K562 (cell line): ENCODE data around the gene PAXIP1. TPM values are rescaled to one million over a fixed set of nuclear protein-coding genes. Genes with fewer than 3 reads are reported as not detected.

ENCODE experiments used
- BACH1 ChIP-seq: fragments of 200-800 bp; sonication (Bioruptor generic); IDR thresholded peaks from 2 replicates; pipeline ENCODE4 v1.6.1; 2016; ENCODE audit warnings: missing genetic modification characterization, missing compliant biosample characterization
- CCNT2 ChIP-seq: IDR thresholded peaks from 2 replicates; pipeline ENCODE4 v1.6.1; 2011; ENCODE audit warnings: borderline replicate concordance, low read depth, mild to moderate bottlenecking, moderate library complexity, mixed read lengths, low read length; ENCODE audit not compliant: insufficient read length; ENCODE audit errors: extremely low read depth
- DPF2 ChIP-seq: fragments of 450-650 bp; IDR thresholded peaks from 2 replicates; pipeline ENCODE4 v1.6.1; 2016
- ERF ChIP-seq: fragments of 450-650 bp; formaldehyde crosslinking; IDR thresholded peaks from 2 replicates; pipeline ENCODE4 v1.4.0; 2020; ENCODE audit warnings: mild to moderate bottlenecking, mixed read lengths
- HNRNPK ChIP-seq: fragments of 200-400 bp; formaldehyde crosslinking; IDR thresholded peaks from one replicate; pipeline ENCODE4 v1.6.1; 2018; ENCODE audit warnings: mild to moderate bottlenecking, low read depth, low read length; ENCODE audit not compliant: poor library complexity, severe bottlenecking
- JUN ChIP-seq, 2 experiments: sonication (generic) in 1 of 2; formaldehyde crosslinking in 1 of 2; IDR thresholded peaks; 2 replicates each; pipeline versions ENCODE4 v1.6.1 to v1.8.0; 2012 to 2022; ENCODE audit warnings: borderline replicate concordance in 2 of 2, mild to moderate bottlenecking in 2 of 2, improper control_type of control experiment in 1 of 2, low read depth in 1 of 2, low read length in 1 of 2, missing genetic modification reagents in 1 of 2
- MITF ChIP-seq: IDR thresholded peaks from 2 replicates; pipeline ENCODE4 v1.6.1; 2014; ENCODE audit warnings: antibody characterized with exemption
- NR2C1 ChIP-seq, 2 experiments: fragments of 450-650 bp; IDR thresholded peaks; 2 replicates each; pipeline ENCODE4 v1.6.1; 2017; ENCODE audit warnings: mild to moderate bottlenecking in 2 of 2, antibody characterized with exemption in 1 of 2, inconsistent platforms in 1 of 2, missing compliant biosample characterization in 1 of 2, missing genetic modification characterization in 1 of 2
- NR2C2 ChIP-seq, 2 experiments: fragments of 200-800 bp in 1 of 2; sonication (Bioruptor generic) in 1 of 2; sonication (generic) in 1 of 2; formaldehyde crosslinking in 1 of 2; IDR thresholded peaks; 2 replicates each; pipeline versions ENCODE4 v1.6.1 to v1.8.0; 2016 to 2022; ENCODE audit warnings: mild to moderate bottlenecking in 1 of 2, missing compliant biosample characterization in 1 of 2, missing genetic modification characterization in 1 of 2, missing genetic modification reagents in 1 of 2
- PBX2 ChIP-seq, 2 experiments: IDR thresholded peaks in 1 of 2; conservative IDR thresholded peaks in 1 of 2; 2 replicates each; pipeline ENCODE4 v1.6.1; 2016; ENCODE audit warnings: low read depth in 2 of 2, mild to moderate bottlenecking in 1 of 2, missing compliant biosample characterization in 1 of 2, missing genetic modification characterization in 1 of 2, moderate library complexity in 1 of 2
- RFX1 ChIP-seq: fragments of 450-650 bp; IDR thresholded peaks from 2 replicates; pipeline ENCODE4 v1.6.1; 2016; ENCODE audit warnings: mild to moderate bottlenecking, moderate library complexity
- SMC3 ChIP-seq: conservative IDR thresholded peaks from 2 replicates; pipeline ENCODE4 v1.6.1; 2011; ENCODE audit warnings: low read depth, low read length, improper control_type of control experiment; ENCODE audit not compliant: insufficient read depth
- ZNF24 ChIP-seq: fragments of 450-650 bp; IDR thresholded peaks from 2 replicates; pipeline ENCODE4 v1.6.1; 2016
- ZNF830 ChIP-seq: fragments of 250-450 bp; sonication (Bioruptor Pico); IDR thresholded peaks from 2 replicates; pipeline ENCODE4 v1.5.0; 2021; ENCODE audit warnings: mild to moderate bottlenecking
- polyA plus RNA-seq, 8 experiments: library from polyadenylated mRNA; depleted of rRNA in 4 of 8; stranded (reverse) in 5 of 8; unstranded in 3 of 8; fragments of >200 nt; fragmentation: Nextera tagmentation in 2 of 8; fragmentation: Illumina TruSeq in 1 of 8; extraction: Ambion mirVana in 2 of 8; extraction: Trizol in 1 of 8; gene quantifications; 2 replicates each; pipeline versions ENCODE4 v1.2.1 to v1.2.3, GENCODE V29; 2011 to 2014; ENCODE audit warnings: inconsistent platforms in 1 of 8, missing spikeins in 1 of 8
- total RNA-seq, 7 experiments: library from RNA; depleted of rRNA in 6 of 7; stranded (reverse); fragments of >200 nt in 6 of 7; fragmentation: Illumina TruSeq in 2 of 7; extraction: Trizol in 2 of 7; gene quantifications; 2 replicates each; pipeline versions ENCODE4 v1.2.1 to v1.2.3, GENCODE V29; 2011 to 2021; ENCODE audit warnings: low replicate concordance in 1 of 7
- TF ChIP-seq, protein P1 (sequence below): fragments of 250-450 bp; sonication (Bioruptor Pico); IDR thresholded peaks from 2 replicates; pipeline ENCODE4 v1.9.0; 2021; ENCODE audit warnings: mild to moderate bottlenecking, inconsistent platforms

PAXIP1 gene
- total and polyA plus RNA-seq, 9 of the 15 experiments (the other 6 are each of a cell fraction or from before 2014, with no cell fraction given), result 9.7 to 37.9 (median 28.4) TPM

DNA sequence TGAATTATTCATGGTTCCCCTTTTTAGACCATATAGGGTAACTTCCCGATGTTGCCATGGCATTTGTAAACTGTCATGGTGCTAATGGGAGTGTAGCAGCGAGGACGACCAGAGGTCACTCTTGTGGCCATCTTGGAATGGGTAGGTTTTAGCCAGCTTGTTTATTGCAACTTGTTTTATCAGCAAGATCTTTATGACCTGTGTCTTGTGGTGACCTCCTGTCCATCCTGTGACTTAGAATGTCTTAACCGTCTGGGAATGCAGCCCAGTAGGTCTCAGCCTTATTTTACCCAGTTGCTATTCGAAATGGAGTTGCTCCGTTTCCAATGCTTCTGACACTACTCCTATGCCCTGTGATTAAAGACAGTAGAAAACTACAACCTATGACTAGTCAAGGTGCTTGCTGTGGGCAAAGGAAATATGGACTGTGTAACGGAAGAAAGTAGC, 18.8 kb upstream of the PAXIP1 start (continued):
- TF ChIP-seq, protein P1, sequence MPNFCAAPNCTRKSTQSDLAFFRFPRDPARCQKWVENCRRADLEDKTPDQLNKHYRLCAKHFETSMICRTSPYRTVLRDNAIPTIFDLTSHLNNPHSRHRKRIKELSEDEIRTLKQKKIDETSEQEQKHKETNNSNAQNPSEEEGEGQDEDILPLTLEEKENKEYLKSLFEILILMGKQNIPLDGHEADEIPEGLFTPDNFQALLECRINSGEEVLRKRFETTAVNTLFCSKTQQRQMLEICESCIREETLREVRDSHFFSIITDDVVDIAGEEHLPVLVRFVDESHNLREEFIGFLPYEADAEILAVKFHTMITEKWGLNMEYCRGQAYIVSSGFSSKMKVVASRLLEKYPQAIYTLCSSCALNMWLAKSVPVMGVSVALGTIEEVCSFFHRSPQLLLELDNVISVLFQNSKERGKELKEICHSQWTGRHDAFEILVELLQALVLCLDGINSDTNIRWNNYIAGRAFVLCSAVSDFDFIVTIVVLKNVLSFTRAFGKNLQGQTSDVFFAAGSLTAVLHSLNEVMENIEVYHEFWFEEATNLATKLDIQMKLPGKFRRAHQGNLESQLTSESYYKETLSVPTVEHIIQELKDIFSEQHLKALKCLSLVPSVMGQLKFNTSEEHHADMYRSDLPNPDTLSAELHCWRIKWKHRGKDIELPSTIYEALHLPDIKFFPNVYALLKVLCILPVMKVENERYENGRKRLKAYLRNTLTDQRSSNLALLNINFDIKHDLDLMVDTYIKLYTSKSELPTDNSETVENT (CRISPR knock-in tag), result 0 out of 2 replicates have a peak, but pooled peaks have one; percentile 24
- TF ChIP-seq ZNF830 (no peak), BACH1 (tag) (peak; percentile 51; the same call in 1 of the 2 replicates), PBX2 (CRISPR knock-in tag; IDR thresholded peaks at IDR 0.05; ENCODE audit: low read depth) (no peak), PBX2 (tag; conservative IDR thresholded peaks at IDR 0.05; ENCODE audit: low read depth) (0 out of 2 replicates have a peak, but pooled peaks have one; percentile 18), JUN (IDR thresholded peaks at IDR 0.05; ENCODE audit: borderline replicate concordance, low read depth, low read length) (no peak), JUN (CRISPR knock-in tag; IDR thresholded peaks at IDR 0.05; ENCODE audit: borderline replicate concordance) (no peak), DPF2 (no peak), MITF (peak; percentile 51; the same call in 1 of the 2 replicates), NR2C2 (CRISPR knock-in tag; IDR thresholded peaks at IDR 0.05) (no peak), NR2C2 (tag; IDR thresholded peaks at IDR 0.05) (peak; percentile 92), ZNF24 (no peak), RFX1 (peak; percentile 71), HNRNPK (no peak), CCNT2 (no peak), NR2C1 (IDR thresholded peaks at IDR 0.05) (peak; percentile 43; the same call in 1 of the 2 replicates), NR2C1 (tag; IDR thresholded peaks at IDR 0.05) (peak; percentile 80), ERF (peak; percentile 65; the same call in 1 of the 2 replicates), SMC3 (no peak)
